GM18499 (cell line): ENCODE measurements around the gene CD101.

ENCODE experiments used
- ATAC-seq: cut with Tn5 transposase; IDR thresholded peaks from one replicate; pipeline ENCODE4 v1.9.1; 2021; ENCODE audit warnings: moderate number of reproducible peaks; ENCODE audit not compliant: insufficient read depth, unreplicated experiment

Gene CD101

DNA sequence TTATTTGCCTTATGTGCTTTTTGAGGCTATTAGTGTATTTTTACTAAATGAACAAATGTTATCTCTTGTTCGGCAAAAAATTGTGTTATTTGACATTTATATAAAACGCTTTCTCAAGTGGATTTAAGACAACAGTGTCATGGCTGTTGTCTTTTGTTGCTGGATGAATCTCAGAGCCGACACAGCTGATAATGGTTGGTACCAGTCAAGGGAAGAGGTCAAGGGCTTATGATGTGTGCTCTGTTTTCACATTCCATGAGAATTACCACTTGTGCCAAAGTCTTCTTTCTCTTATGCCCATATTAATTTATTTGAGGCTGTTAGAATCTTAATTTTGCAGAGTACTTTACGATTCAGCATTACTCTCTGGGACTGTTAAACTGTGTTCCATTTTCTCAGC lies 17.9 kb upstream of the CD101 start:
- ATAC-seq: no peak

DNA sequence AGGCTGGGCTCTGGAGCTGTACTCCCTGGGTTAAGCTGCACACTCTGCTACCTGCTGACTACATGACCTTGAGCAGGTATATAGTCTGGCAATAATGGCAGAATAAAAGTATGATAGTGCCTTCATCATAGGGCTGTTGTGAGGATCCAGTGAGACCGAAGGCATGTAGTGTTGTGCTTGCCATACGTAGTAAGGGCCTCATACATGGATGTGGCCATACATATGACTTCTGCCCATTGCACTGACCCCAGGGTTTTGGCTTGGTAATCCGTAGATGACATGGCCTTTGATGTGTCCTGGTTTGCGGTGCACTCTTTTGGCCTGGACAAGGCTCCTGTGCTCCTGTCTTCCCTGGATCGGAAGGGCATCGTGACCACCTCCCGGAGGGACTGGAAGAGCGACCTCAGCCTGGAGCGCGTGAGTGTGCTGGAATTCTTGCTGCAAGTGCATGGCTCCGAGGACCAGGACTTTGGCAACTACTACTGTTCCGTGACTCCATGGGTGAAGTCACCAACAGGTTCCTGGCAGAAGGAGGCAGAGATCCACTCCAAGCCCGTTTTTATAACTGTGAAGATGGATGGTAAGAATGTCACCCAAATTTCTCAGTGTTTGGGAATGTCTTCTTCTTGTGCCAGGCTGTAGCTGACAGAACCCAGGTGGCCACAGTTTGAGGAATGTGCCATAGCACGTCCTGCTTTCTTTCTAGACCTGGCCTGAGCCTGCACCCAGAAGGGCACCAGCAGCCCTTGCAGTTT lies 17.0 kb upstream of the CD101 start:
- ATAC-seq: no peak

DNA sequence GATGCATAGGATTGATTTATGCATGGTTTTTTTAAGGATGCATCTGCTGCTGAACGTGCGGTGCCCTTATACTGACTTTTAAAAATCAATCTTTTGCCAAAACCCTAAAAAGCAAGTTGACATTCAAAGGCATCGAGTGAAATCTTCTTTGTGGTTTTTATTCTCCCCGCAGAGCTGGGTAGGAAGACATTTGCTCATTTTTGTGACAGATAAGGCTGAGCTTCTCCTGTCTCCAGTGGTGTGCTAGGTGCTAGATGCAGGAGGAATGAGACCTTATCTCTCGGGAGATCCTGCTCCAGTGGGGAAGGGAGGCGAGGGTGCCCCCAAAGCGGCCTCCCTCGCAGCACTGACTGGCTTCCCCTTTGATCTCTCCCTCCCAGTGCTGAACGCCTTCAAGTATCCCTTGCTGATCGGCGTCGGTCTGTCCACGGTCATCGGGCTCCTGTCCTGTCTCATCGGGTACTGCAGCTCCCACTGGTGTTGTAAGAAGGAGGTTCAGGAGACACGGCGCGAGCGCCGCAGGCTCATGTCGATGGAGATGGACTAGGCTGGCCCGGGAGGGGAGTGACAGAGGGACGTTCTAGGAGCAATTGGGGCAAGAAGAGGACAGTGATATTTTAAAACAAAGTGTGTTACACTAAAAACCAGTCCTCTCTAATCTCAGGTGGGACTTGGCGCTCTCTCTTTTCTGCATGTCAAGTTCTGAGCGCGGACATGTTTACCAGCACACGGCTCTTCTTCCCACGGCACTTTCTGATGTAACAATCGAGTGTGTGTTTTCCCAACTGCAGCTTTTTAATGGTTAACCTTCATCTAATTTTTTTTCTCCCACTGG lies 14.9 kb upstream of the CD101 start:
- ATAC-seq: no peak

DNA sequence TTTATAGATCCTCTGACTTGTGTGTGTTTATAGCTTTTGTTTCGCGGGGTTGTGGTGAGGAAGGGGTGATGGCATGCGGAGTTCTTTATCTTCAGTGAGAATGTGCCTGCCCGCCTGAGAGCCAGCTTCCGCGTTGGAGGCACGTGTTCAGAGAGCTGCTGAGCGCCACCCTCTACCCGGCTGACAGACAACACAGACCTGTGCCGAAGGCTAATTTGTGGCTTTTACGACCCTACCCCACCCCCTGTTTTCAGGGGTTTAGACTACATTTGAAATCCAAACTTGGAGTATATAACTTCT lies 14.4 kb upstream of the CD101 start:
- no peak for ATAC-seq

DNA sequence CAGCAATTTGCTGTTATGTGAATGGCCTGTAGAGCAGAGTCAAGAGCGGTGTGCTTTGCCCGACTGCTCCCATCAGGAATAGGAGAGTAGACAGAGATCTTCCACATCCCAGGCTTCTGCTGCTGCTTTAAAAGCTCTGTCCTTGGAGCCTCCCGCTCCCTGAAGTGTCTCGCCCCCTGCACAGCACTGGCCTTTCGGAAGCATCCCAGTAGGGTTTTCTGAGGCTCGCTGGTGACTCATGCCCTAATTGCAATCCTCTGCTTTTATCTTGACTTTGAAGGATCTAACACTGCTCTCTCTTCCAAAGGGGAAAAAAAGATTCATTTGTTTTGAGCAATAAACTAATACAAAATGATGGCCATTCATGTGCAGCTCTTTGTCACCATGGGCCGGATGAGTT lies 13.3 kb upstream of the CD101 start:
- no peak for ATAC-seq

DNA sequence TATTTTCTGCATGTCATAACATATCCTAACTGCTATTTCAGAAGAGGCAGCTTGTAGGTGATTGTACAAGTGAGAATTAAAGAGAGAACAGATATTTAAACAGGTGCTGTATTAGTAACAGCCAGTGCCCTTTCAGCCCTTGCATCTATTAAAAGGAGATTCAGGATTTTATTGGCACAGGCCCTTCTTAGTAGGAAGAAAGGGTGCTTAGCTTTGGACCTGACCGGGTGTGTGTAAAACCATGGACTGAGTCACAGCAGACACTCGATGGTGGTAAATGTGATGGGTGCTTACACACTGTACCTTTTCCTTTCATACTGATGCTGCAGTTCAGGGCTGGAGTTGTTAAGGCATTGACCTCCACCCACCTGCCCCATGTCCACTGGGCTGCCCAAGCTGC lies 12.7 kb upstream of the CD101 start:
- no peak for ATAC-seq

DNA sequence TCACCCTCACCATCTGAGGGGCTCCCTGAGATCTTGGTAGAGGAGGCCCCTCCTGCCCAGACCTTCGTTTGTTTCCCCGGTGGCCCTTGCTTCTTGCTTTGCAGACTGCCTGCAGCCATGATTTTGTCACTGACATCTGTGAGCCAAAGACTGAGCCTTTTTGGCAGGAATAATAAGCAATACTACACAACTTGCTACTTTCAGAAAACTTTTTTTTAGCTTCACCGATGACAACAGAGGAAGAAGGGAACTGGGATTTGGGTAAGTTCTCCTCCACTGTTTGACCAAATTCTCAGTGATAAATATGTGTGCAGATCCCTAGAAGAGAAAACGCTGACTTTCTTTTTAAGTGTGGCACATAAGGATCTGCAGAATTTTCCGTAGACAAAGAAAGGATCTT lies 11.7 kb upstream of the CD101 start:
- ATAC-seq: no peak

DNA sequence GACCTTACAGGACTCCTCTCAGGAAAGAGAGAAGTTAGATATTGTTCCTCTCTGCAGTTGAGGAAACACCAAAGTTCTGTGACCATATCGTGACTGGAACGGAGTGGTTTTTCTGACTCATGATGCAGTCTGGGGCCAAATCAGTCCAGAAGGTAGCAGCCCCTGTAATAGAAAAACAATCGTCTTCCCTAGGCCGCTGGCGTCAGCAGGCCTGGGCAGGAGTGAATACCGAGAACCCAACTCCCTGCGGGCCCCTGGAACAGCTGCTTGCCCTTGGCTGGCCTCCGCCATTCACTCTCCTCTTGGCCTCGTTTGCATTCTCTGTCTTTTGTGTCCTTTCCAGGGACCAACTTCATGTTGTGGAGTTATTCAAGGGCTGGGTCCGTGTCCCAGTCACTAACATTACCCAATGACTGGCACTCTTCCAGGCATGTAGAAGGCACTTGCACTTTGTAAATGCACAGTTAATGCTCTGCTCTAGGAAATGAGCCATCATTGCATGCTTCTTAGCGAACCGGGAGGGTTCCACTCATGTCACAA lies 10.9 kb upstream of the CD101 start:
- no peak for ATAC-seq

DNA sequence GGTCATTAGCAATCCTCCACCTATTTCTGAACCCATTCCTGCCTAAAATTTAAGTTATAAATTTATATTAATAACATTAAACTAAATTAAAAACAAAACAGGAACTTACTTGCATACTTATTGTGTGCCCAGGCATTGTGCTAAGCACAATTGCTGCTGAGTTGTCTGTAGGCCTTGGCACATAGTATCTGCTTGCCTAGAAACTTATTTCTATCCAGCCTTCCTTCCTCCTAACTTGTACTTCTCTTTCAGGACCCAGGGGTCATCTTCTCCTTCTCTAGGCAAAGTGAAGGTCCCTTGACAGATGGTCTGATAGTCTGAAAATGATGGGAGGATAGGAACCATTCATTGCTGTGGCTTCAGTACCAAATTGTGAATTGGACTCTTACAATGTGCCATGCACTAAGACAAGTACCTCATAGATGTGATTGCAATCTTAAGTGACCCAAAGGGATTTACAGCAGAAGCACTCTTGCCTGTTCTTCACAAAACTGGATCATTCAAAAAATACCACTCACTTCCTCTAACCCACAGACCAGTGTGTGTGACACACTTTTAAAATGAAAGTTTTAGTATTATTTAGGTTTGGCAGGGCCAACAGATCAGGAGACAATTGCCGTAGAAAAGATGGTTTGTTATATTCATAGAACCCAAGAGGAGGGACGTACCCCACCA lies 10.3 kb upstream of the CD101 start:
- no peak for ATAC-seq

DNA sequence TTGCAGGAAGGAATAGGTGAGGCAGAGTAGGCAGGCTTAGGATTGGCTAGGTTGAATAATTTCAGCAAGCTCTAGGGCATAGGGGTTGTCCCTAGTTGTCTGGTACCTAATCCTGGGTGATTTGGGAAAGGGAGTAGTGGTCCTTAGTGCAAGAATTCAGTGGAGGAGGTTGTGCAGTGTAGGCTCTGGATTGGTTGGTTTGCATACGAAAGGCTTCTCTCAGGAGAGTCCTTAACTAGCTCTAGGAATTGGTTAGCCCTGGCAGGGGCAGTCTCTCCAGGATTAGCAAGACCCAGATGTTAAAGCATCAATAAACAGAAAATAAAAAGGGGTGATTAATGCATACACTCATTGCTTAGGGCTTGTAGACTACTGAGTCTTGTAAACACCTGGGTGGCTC lies 9.6 kb upstream of the CD101 start:
- no peak for ATAC-seq

DNA sequence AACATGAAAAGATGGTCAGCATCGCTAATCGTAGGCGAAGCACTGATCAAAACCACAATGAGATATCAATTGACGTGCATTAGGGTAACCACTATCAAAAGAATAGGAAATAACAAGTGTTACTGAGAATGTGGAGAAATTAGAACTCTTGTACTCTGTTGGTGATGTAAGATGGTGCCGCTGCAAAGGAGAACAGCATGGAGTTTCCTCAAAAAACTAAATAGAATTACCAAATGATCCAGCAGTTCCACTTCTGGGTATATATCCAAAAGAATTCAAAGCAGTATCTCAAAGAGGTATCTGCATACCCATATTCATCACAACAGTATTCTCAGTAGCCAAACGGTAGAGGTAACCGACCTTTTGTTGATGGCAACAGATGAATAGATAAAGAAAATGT lies 8.3 kb upstream of the CD101 start:
- no peak for ATAC-seq

DNA sequence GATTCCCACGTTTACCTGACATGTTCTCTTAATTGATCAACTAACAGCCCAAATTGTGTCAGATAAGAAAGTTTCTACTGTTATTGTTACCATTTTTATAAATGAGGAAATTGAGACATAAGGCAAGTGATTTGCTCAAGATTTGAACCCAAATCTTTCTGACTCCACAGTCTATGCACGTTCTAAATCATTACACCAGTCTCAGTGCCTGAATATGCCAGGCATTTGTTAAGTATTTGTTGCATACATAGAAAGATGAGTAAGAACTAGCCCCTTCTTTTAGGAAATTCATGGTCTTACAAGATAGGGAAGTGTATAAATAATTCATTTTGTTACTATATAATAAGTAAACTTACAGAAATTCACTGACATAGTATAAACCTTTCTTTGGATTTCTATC lies 7.1 kb upstream of the CD101 start:
- ATAC-seq: no peak

DNA sequence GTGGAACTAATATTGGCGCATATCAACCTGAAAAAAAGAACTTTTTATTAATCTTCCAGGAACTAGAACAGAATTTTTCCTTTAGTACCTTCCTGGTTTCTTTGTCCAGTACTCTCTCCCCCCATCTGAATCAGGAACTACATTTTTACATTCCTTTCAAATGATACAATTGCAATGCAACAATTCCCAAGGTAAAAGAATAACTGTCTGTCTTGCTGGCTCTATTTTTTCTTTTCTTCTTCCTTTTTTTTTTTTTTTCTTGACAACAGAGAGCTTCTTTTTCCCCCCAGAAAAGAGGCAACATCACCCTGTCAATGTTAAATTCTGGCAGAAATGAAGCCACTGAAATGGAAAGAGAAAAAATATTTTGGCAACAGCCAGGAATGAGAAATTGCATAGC lies 4.5 kb upstream of the CD101 start:
- no peak for ATAC-seq

DNA sequence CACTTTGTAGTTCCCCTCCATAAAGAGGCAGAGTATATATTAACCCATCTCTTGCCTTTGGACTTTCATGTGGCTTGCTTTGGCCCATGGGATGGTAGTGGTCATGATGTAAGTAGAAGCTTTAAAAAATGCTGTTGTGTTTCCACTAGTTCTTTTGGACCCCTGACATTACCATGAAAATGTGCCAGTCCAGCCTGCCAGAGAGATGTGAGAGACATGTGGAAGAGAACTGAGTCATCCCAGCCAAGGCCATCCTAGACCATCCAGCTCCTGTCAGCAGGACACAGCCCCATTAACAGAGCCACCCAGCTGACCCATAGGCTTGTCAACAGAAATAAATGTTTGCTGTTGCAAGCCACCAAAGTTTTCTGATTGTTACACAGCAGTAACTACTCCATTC lies 3.9 kb upstream of the CD101 start:
- no peak for ATAC-seq

DNA sequence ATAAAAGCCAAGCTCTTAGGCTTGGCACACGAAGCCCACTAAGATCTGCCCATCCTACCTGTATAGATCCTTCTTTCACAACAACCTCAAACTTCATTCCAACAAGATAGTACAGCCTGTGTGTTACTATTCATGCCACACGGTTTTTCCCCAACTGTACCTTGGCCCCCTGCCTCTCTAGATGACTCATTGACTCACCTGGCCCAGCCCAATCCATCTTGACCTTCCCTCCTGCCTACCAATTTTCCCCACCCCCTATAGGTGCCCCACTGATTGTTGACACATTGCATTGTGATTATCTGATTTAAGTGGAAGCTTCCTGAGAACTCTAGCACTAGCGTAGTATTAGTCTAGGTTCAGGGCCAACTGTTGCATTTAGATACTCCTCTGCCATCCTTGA lies 2.0 kb upstream of the CD101 start:
- no peak for ATAC-seq

DNA sequence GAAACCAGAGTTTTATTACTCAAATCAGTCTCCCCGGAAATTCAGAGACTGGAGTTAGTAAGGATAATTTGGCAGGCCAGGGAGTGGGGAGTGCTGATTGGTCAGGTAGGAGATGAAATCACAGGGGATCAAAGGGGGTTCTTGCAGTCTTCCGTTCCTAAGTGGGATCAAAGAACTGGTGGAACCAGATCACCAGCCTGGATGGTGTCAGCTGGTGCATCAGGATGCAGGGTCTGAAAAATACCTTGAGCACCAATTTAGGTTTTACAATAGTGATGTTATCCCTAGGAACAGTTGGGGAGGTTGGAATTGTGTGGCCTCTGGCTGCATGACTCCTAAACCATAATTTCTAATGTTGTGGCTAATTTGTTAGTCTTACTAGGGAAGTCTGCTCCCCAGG lies 1.4 kb upstream of the CD101 start:
- no peak for ATAC-seq

DNA sequence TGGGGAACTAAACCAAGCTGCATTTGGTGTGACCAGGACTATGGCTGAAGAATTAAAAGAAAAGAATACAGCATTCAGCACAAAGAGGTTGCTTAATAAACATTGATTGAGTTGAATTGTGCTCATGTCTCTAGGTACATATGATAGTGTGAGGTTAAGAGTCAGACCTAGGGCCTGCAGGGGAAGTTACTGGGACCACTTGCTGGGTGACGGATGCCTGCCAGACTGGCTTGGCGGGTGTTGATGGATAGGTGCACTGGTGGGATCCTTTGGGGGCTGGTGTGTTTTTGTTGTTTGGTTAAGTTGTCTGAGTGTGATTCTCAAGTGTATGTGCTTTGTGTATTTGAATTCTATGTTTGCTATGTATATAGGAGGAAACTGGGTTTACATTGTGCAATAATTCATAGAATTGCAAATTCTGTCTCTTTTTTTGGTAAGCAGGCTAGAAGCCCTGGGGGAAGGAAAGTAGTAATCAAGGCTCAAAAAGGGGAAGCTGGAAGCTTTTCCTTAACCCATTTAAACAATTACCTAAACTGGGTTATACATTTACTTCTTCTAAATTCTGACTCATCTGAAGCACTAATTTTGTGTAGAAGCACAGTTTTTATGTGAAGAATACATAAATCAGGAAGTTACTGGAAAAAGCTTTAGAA lies 1.8 kb downstream of the CD101 start:
- ATAC-seq: no peak

DNA sequence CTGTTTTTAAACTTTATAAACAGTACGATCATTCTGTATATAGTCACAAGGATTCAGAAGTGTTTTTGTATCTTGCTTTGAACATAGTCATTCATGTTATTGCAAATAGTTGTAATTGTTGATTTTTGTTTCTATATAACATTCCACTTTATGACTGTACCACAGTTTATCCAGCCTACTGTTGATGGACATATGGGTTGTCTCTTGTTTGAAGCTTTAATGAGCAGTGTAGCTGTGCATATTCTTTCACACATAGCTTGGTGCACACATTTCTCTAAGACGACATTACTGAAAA lies 6.1 kb downstream of the CD101 start:
- no peak for ATAC-seq

DNA sequence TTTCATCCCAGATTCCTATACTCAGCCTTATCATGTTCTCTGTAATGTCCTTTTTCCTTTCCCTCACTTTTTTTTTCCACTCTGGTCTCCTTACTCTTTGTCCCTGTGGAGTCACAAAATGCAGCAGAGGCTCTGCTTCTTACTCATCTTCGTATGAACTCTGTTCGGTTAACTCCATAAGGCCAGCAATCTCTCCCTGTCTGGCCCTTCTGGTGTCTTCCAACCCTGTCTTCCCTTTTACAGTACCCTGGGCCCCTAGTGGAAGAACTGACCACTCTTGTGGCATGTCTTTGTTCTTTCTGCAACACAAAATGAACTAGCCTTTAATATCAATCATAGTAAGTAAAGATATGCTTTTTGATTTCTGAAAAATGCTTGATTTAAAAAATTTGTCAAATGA lies 7.1 kb downstream of the CD101 start:
- ATAC-seq: no peak

DNA sequence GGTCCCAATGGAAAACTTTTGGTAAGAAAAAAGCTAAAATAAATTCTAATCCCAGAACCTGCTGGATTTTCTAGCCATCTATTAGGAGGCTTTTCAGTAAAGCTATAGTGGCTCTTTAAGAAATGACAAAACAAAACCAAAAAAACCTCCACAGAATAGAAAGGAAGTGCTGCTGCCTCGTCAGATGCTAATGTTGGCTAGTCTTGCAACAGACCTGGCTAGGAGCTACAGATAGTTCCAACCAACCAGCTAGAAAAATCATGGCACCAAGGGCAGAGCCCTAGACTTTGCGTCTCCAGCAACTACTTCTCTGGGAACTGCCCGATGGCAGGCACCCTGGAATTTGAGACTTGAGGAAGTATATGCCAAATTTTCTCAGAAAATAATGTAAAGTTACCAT lies 7.6 kb downstream of the CD101 start:
- no peak for ATAC-seq

DNA sequence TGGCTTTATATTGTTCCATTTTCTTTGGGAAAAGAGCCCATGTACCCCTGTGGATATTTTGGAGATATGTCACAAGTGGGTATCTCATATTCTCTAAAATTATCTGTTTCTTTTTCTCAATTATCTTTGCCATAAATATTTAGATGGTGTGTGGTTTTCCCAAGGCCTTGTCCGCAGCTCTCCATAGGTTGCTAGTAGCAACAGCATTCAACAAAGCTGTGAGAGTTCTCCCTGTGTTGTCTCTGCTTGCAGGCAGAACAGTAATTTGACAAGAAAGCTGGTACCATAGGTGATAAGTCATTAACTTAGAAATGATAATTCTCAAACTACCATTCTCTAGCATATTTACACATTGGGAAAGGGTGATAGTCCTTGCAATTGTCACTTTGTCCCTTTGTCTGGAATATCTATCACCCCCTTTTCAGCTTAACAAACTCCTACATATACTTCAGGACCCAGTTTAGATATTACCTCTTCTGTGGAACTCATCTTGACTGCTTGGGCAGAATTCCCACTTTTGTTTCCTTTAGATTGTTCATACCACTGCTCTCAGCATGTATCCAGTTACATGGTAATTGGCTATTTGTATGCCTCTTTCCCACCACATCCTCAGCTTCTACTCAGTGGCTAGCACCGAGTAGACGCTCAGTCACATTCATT lies 8.9 kb downstream of the CD101 start:
- ATAC-seq: no peak
